ENCODE results near the gene CCDC92.

DNA sequence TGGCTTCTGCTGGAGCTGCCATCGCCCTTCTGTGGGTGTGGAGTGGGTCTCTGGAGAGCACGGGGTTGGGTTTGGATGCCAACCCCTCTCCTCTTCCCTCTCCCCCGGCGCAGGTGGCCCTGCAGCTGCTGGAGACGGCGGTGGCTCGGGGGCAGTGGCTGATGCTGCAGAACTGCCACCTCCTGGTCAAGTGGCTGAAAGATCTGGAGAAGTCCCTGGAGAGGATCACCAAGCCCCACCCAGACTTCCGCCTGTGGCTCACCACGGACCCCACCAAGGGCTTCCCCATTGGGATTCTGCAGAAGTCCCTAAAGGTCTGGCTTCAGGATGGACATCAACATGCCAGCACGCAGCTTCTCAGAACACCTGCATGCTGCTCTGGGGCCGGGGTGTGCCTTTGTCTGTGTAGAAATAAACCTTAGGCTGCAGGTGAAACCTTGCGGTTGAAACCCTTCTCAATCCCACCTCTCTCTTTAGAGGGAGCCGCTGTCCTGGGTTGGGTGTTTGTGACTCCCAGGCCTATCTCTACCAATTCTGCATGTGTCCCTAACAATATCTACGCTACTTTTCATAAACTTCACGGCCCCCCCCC is 44.3 kb downstream of the CCDC92 start:
- TF ChIP-seq, protein P1, sequence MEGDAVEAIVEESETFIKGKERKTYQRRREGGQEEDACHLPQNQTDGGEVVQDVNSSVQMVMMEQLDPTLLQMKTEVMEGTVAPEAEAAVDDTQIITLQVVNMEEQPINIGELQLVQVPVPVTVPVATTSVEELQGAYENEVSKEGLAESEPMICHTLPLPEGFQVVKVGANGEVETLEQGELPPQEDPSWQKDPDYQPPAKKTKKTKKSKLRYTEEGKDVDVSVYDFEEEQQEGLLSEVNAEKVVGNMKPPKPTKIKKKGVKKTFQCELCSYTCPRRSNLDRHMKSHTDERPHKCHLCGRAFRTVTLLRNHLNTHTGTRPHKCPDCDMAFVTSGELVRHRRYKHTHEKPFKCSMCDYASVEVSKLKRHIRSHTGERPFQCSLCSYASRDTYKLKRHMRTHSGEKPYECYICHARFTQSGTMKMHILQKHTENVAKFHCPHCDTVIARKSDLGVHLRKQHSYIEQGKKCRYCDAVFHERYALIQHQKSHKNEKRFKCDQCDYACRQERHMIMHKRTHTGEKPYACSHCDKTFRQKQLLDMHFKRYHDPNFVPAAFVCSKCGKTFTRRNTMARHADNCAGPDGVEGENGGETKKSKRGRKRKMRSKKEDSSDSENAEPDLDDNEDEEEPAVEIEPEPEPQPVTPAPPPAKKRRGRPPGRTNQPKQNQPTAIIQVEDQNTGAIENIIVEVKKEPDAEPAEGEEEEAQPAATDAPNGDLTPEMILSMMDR (IDR thresholded peaks at IDR 0.05; ENCODE audit: extremely low read depth in 1 of 2, insufficient read depth in 1 of 2, low read depth in 1 of 2, low read length in 2 of 2): no peak
- no peak for TF ChIP-seq GATA2 (IDR thresholded peaks at IDR 0.05; ENCODE audit: insufficient read depth, insufficient read length, low read depth, low read length)
- TF ChIP-seq, protein P2, sequence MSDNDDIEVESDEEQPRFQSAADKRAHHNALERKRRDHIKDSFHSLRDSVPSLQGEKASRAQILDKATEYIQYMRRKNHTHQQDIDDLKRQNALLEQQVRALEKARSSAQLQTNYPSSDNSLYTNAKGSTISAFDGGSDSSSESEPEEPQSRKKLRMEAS (IDR thresholded peaks at IDR 0.05; ENCODE audit: insufficient read depth, insufficient read length): no peak
- TF ChIP-seq POLR2AphosphoS5 (IDR thresholded peaks at IDR 0.05; ENCODE audit: insufficient read depth, low read depth, low read length): no peak
